Measurements from ENCODE around the gene YKT6. TPM values are rescaled to one million over a fixed set of nuclear protein-coding genes. Genes with fewer than 3 reads are reported as not detected.

The YKT6 gene
- total RNA-seq, 1 donor from 2014 or later = 131 TPM

Other genes starting within 250 kb of the YKT6 start
- gene SPDYE1, start 203.1 kb upstream of the YKT6 start, total RNA-seq = not detected in 3 replicates
- gene DBNL, start 156.3 kb upstream of the YKT6 start, total RNA-seq = 95.5 to 115 TPM (median 97.1 TPM) in 3 replicates
- 0.25 to 0.41 TPM in 2 of 3 replicates, not detected in the other for gene PGAM2, start 135.4 kb upstream of the YKT6 start, total RNA-seq
- 14.3 to 19.0 TPM (median 15.5 TPM) in 3 replicates for gene POLM, start 118.4 kb upstream of the YKT6 start, total RNA-seq
- 242 to 422 TPM (median 412 TPM) in 3 replicates for gene AEBP1, start 96.6 kb upstream of the YKT6 start, total RNA-seq
- gene POLD2, start 77.4 kb upstream of the YKT6 start, total RNA-seq = 49.2 to 64.5 TPM (median 57.3 TPM) in 3 replicates
- gene MYL7, start 59.6 kb upstream of the YKT6 start, total RNA-seq = not detected in 3 replicates
- gene GCK, start 11.5 kb upstream of the YKT6 start, total RNA-seq = 0.31 to 0.44 TPM (median 0.37 TPM) in 3 replicates
- gene CAMK2B, start 124.6 kb downstream of the YKT6 start, total RNA-seq = 0.27 to 0.82 TPM (median 0.48 TPM) in 3 replicates